T-cell (primary cell): Measurements from ENCODE around the gene CCDC40. TPM values are rescaled to one million over a fixed set of nuclear protein-coding genes. Genes with fewer than 3 reads are reported as not detected.

Experiments used
- ATAC-seq, 4 experiments: fragments of 200-7000 bp in 3 of 4; fragments of 150-1000 bp in 1 of 4; cut with Tn5 transposase; replicated peaks in 1 of 4; 1 replicate in 3 of 4; 2 replicates in 1 of 4; pipeline ENCODE4 v1.10.0; 2021; ENCODE audit warnings: moderate library complexity in 3 of 4, mild to moderate bottlenecking in 2 of 4, moderate number of reproducible peaks in 1 of 4
- CTCF ChIA-PET, 2 donors: fragments of 300-600 bp; sonication (Branson Sonifier 250); formaldehyde crosslinking; loops; one replicate each; lab custom pipeline; 2022; ENCODE audit warnings: antibody characterized with exemption in 2 of 2; lab: Charles Lee
- POLR2A ChIA-PET, 2 donors: fragments of 300-600 bp; sonication (Branson Sonifier 250); formaldehyde crosslinking; loops; one replicate each; lab custom pipeline; 2022; ENCODE audit warnings: antibody characterized with exemption in 2 of 2; lab: Charles Lee
- DNase-seq, 35 experiments: peaks; one replicate each; pipeline versions ENCODE4 v3.0.0 to v3.0.0-alpha.2; 2013 to 2023
- H3K27ac ChIP-seq: one replicate; pipeline ENCODE4 v1.5.1; 2013; ENCODE audit warnings: low read length
- H3K27me3 ChIP-seq, 2 experiments: replicated peaks in 1 of 2; 1 replicate in 1 of 2; 2 replicates in 1 of 2; pipeline versions ENCODE4 v1.6.1 to v1.7.0; 2013; ENCODE audit warnings: low read length in 1 of 2, mixed read lengths in 1 of 2; ENCODE audit not compliant: control insufficient read depth in 2 of 2, insufficient read depth in 2 of 2; ENCODE audit errors: extremely low read depth in 1 of 2
- H3K36me3 ChIP-seq, 2 donors: 1 replicate in 1 of 2; 2 replicates in 1 of 2; pipeline versions ENCODE4 v1.6.1 to v1.7.0; 2013; ENCODE audit warnings: low read length in 1 of 2; ENCODE audit not compliant: control insufficient read depth in 2 of 2, insufficient read depth in 1 of 2; ENCODE audit errors: extremely low read depth in 1 of 2
- H3K4me1 ChIP-seq, 2 experiments: 1 replicate in 1 of 2; 2 replicates in 1 of 2; pipeline versions ENCODE4 v1.6.1 to v1.7.0; 2013; ENCODE audit warnings: low read length in 2 of 2, mixed read lengths in 1 of 2; ENCODE audit not compliant: insufficient read depth in 2 of 2, control insufficient read depth in 1 of 2; ENCODE audit errors: extremely low read depth in 1 of 2
- H3K4me3 ChIP-seq, 2 donors: 1 replicate in 1 of 2; 2 replicates in 1 of 2; pipeline versions ENCODE4 v1.5.1 to v1.7.0; 2013; ENCODE audit warnings: mild to moderate bottlenecking in 2 of 2, low read length in 1 of 2, moderate library complexity in 1 of 2; ENCODE audit not compliant: control insufficient read depth in 1 of 2; ENCODE audit errors: extremely low read depth in 1 of 2
- H3K9me3 ChIP-seq: 2 replicates; pipeline ENCODE4 v1.7.0; 2013
- H3K27ac Mint-ChIP-seq, 2 donors: one replicate each; pipeline ENCODE4 v1.8.0; 2020 to 2021; ENCODE audit warnings: mild to moderate bottlenecking in 2 of 2, mixed read lengths in 2 of 2
- H3K27me3 Mint-ChIP-seq, 2 donors: one replicate each; pipeline ENCODE4 v1.8.0; 2021 to 2022; ENCODE audit warnings: mixed read lengths in 2 of 2
- H3K36me3 Mint-ChIP-seq: one replicate; pipeline ENCODE4 v1.8.0; 2021; ENCODE audit warnings: mixed read lengths
- H3K4me1 Mint-ChIP-seq, 3 donors: one replicate each; pipeline ENCODE4 v1.8.0; 2020 to 2022; ENCODE audit warnings: mixed read lengths in 3 of 3, mild to moderate bottlenecking in 1 of 3
- H3K4me3 Mint-ChIP-seq, 3 donors: one replicate each; pipeline ENCODE4 v1.8.0; 2020 to 2022; ENCODE audit warnings: mild to moderate bottlenecking in 3 of 3, mixed read lengths in 3 of 3, moderate library complexity in 3 of 3
- H3K9me3 Mint-ChIP-seq, 3 donors: one replicate each; pipeline ENCODE4 v1.8.0; 2020 to 2022; ENCODE audit warnings: mixed read lengths in 3 of 3
- WGBS: methylation state at CpG from one replicate; pipeline ENCODE4 v1.1.5; 2013; ENCODE audit warnings: missing lambda C conversion rate; ENCODE audit not compliant: insufficient coverage; 5-methylcytosine and 5-hydroxymethylcytosine counted together
- total RNA-seq, 35 experiments: library from RNA in 6 of 35; stranded (reverse) in 6 of 35; fragments of 120-200 nt in 1 of 35; gene quantifications; one replicate each; pipeline versions ENCODE4 v1.2.1 to v1.2.4 and lab custom pipeline; 2013 to 2026

The CCDC40 gene
- total RNA-seq, 5 donors from 2014 or later (not counting 1 experiment from before 2014, with no cell fraction given) = 0.70 to 3.1 (median 1.4) TPM

GRCh38 chr17:79997011-79997660 lies 39.3 kb upstream of the CCDC40 start:
- Mint-ChIP-seq H3K4me1 (peaks cover 44 to 60% (median 48%) of the 10 kb centered on the region in 3 donors), H3K27ac (peak overlapping the region; percentile 95 to 99), H3K27me3 (no peaks in the 10 kb centered on the region), H3K4me3 (peak overlapping the region; percentile 68 to 80 (median 75)), H3K36me3 (no peaks in the 10 kb centered on the region), H3K9me3 (no peaks in the 10 kb centered on the region)
- Histone ChIP-seq H3K9me3 (no peaks in the 10 kb centered on the region), H3K36me3 (no peaks in the 10 kb centered on the region), H3K4me3 (peak overlapping the region in 1 of 2 donors; percentile 42), H3K4me1 (peaks cover 42 to 60% of the 10 kb centered on the region in 2 experiments), H3K27me3 (peaks cover 0 to 16% of the 10 kb centered on the region in 2 experiments), H3K27ac (peak overlapping the region; percentile 93)
- DNase-seq (peak; percentile 41 to 94 (median 86)), ATAC-seq (peak; percentile 96 to 99 (median 99))
- WGBS = 0% methylated on average over 8 of the region's 15 CpGs
- CTCF ChIA-PET = interaction anchor here (0.7 to 2.2 kb wide), 7 partner anchors 8 to 296 kb away, joined by 3 to 15 read pairs (median 4); partner anchors contain the start of gene CBX4 (in 1 of the 2)
- POLR2A ChIA-PET = interaction anchor here (0.5 to 1.0 kb wide), 5 partner anchors 14 to 268 kb away, joined by 3 to 12 read pairs (median 3); no protein-coding TSS in a partner anchor

- Mint-ChIP-seq H3K4me3 (peak overlapping the region in 1 of 3 donors; percentile 16), H3K27me3 (no peaks in the 10 kb centered on the region), H3K27ac (peak overlapping the region; percentile 52 to 59), H3K4me1 (peaks cover 24 to 37% (median 29%) of the 10 kb centered on the region in 3 donors), H3K9me3 (no peaks in the 10 kb centered on the region), H3K36me3 (no peaks in the 10 kb centered on the region)
- CTCF ChIA-PET = no interaction called here
- Histone ChIP-seq H3K27ac (no peak overlapping the region), H3K4me1 (peaks cover 23 to 38% of the 10 kb centered on the region in 2 experiments), H3K9me3 (no peaks in the 10 kb centered on the region), H3K27me3 (no peaks in the 10 kb centered on the region), H3K4me3 (no peak overlapping the region), H3K36me3 (no peaks in the 10 kb centered on the region)
- WGBS = 97% methylated on average over 6 of the region's 7 CpGs
- DNase-seq = no peak
- ATAC-seq = no peak
- POLR2A ChIA-PET = interaction anchor here in 1 of 2 donors (0.6 kb wide), 1 partner anchor 254 kb away, joined by 6 read pairs; no protein-coding TSS in a partner anchor
These were observed 36.3 kb upstream of the CCDC40 start for GRCh38 chr17:80000136-80000535.

GRCh38 chr17:80000981-80001775 lies 35.3 kb upstream of the CCDC40 start:
- Mint-ChIP-seq H3K27ac (no peak overlapping the region), H3K9me3 (no peaks in the 10 kb centered on the region)
- H3K27ac ChIP-seq = no peak overlapping the region

GRCh38 chr17:80002070-80002641 lies 34.3 kb upstream of the CCDC40 start:
- ChIA-PET CTCF (no interaction called here), POLR2A (no interaction called here)
- peaks cover 0 to 9% of the 10 kb centered on the region in 2 experiments for H3K27me3 ChIP-seq
- H3K4me1 Mint-ChIP-seq = peaks cover 19 to 25% (median 20%) of the 10 kb centered on the region in 3 donors
- H3K9me3 ChIP-seq = no peaks in the 10 kb centered on the region
- H3K27me3 Mint-ChIP-seq = no peaks in the 10 kb centered on the region
- 93% methylated on average over 22 of the region's 26 CpGs for WGBS
- H3K4me1 ChIP-seq = peaks cover 9 to 31% of the 10 kb centered on the region in 2 experiments
- DNase-seq (no peak), ATAC-seq (no peak)
- H3K4me3 Mint-ChIP-seq = no peak overlapping the region
- no peak overlapping the region for H3K27ac Mint-ChIP-seq
- no peaks in the 10 kb centered on the region for H3K9me3 Mint-ChIP-seq
- H3K4me3 ChIP-seq = no peak overlapping the region
- no peaks in the 10 kb centered on the region for H3K36me3 Mint-ChIP-seq
- H3K36me3 ChIP-seq = no peaks in the 10 kb centered on the region
- H3K27ac ChIP-seq = no peak overlapping the region

More at GRCh38 chr17:80000981-80001775, 35.3 kb upstream of the CCDC40 start:
- Mint-ChIP-seq H3K4me1 (peaks cover 25 to 34% (median 27%) of the 10 kb centered on the region in 3 donors), H3K36me3 (no peaks in the 10 kb centered on the region), H3K27me3 (no peaks in the 10 kb centered on the region), H3K4me3 (no peak overlapping the region)
- peaks cover 0 to 7% of the 10 kb centered on the region in 2 experiments for H3K27me3 ChIP-seq
- WGBS = 94% methylated on average over 11 of the region's 29 CpGs
- ChIA-PET CTCF (interaction anchor here in 1 of 2 donors (0.8 kb wide), 1 partner anchor 30 kb away, joined by 11 read pairs; no protein-coding TSS in a partner anchor), POLR2A (interaction anchor here in 1 of 2 donors (0.6 kb wide), 1 partner anchor 33 kb away, joined by 8 read pairs; no protein-coding TSS in a partner anchor)
- H3K36me3 ChIP-seq = no peaks in the 10 kb centered on the region
- no peaks in the 10 kb centered on the region for H3K9me3 ChIP-seq
- DNase-seq (no peak), ATAC-seq (no peak)
- H3K4me1 ChIP-seq = peaks cover 16 to 40% of the 10 kb centered on the region in 2 experiments
- H3K4me3 ChIP-seq = no peak overlapping the region

GRCh38 chr17:80002690-80003490 lies 33.6 kb upstream of the CCDC40 start:
- Histone ChIP-seq H3K9me3 (no peaks in the 10 kb centered on the region), H3K4me3 (no peak overlapping the region), H3K4me1 (peaks cover 6 to 23% of the 10 kb centered on the region in 2 experiments), H3K36me3 (no peaks in the 10 kb centered on the region), H3K27ac (no peak overlapping the region), H3K27me3 (peaks cover 0 to 9% of the 10 kb centered on the region in 2 experiments)
- H3K4me3 Mint-ChIP-seq = no peak overlapping the region
- no peak for DNase-seq
- H3K4me1 Mint-ChIP-seq = peaks cover 12 to 18% (median 13%) of the 10 kb centered on the region in 3 donors
- WGBS = 97% methylated on average over 29 of the region's 30 CpGs
- ChIA-PET POLR2A (no interaction called here), CTCF (interaction anchor here in 1 of 2 donors (0.7 kb wide), 1 partner anchor 9 kb away, joined by 6 read pairs; no protein-coding TSS in a partner anchor)
- H3K27me3 Mint-ChIP-seq = no peaks in the 10 kb centered on the region
- no peaks in the 10 kb centered on the region for H3K36me3 Mint-ChIP-seq
- H3K27ac Mint-ChIP-seq = no peak overlapping the region
- H3K9me3 Mint-ChIP-seq = no peaks in the 10 kb centered on the region
- no peak for ATAC-seq
